LNCAP (cell line): ENCODE results near the gene ZCCHC7.

ENCODE experiments used
- CTCF ChIP-seq: fragments of 450-650 bp; IDR thresholded peaks from 2 replicates; pipeline ENCODE4 v1.5.1; 2017; ENCODE audit warnings: mild to moderate bottlenecking

The ZCCHC7 gene

DNA sequence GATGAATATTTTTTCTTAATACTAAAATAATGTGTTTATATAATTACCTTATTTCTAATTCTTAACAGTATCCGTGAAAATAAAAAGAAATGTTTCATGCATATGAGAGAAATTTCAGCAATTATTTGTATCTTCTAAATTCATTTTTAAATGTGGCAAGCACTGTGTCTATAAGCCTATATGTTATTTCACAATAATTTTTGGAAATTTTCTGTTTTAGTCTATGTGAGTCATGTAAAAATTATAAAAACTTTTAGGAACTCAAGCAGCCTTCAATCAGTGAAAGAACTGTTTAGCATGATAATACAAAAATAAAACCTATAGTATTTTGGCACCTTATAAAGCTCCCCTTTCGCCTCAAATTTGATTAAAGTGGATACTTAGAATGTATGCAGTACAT, 96.8 kb downstream of the ZCCHC7 start:
- TF ChIP-seq CTCF = no peak

DNA sequence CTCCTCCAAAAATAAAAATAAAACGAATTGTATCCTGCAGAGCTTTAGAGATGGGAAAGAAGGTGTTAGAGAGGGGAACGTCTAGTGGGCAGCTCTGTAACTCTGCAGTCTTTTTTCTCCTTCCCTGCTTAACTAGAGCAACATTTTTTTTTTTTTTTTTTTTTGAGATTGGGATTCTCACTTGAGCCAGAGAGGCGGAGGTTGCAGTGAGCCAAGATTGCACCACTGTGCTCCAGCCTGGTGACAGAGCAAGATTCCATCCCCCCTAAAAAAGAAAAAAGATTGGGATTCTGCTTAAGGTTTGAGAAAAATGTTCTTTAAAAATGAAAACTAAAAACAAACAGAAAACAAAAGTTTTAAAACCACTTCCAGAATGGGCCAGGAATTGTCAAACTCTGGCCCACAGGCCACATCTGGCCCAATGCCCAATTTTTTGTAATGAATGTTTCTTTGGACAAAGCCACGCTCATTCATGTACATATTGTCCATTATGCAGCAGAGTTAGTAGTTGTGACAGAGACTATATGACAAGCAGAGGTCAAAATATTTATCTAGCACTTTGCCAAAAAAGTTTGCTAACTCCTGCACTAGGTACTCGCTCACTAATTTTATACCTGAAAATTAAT, 98.5 kb downstream of the ZCCHC7 start:
- no peak for TF ChIP-seq CTCF

DNA sequence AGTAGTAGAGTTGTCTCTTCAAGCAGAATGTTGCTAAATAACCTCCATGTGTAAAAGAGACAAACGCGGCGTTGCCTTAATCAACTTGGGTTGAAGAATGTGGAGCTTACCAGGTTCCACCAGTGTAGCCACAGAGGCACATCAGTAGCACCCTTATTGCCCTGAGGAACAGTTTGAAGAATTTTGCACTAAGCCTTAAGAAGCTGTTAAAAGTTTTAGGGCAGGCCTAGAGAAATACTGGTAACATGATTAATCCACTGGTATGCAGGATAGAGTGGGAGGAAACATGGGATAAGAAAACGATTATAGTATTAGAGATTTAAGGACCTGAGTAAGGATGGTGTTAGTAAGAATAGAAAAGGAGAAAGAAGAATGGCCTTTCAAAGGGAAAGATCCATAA, 100.6 kb downstream of the ZCCHC7 start:
- no peak for TF ChIP-seq CTCF

DNA sequence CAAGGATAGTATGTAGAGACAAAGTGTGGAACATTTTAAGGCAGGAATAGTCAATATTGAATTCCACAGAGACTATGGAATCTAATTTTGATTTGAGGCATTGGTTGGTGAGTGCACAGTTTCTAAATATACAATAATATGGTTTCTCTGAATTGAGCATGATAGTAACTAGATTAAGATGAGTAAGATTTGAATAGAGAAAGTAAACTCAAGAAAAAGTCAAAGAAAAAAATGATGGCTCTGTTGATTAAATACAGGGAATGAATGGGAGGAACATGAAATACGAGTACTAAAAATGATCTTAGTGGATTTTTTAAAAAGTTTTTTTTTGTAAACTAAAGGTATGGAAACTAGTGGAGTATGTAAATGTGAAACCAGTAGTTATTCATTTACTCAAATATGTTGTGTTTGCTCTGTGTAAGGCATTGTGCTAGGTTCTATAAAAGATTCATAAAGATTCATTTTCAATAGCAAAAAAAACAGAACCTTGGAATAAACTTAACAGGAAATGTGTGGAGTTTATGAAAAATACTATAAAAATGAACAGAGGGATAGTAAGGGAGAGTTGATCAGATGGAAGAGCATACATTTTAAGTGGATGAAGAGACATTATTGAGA, 101.2 kb downstream of the ZCCHC7 start:
- no peak for TF ChIP-seq CTCF

GRCh38 chr9:37229455-37229854, 109.1 kb downstream of the ZCCHC7 start:
- TF ChIP-seq CTCF = no peak

GRCh38 chr9:37229882-37230482, 109.6 kb downstream of the ZCCHC7 start:
- no peak for TF ChIP-seq CTCF

GRCh38 chr9:37236822-37237221, 116.4 kb downstream of the ZCCHC7 start:
- TF ChIP-seq CTCF = no peak
